SK-N-MC (cell line): ENCODE data around the gene SHKBP1.
A peak's percentile ranks its signal among the peaks of the same experiment; 100 is the strongest.

Source experiments
- DNase-seq: peaks from one replicate; pipeline ENCODE4 v3.0.0-alpha.2; 2011; ENCODE audit warnings: low read depth, low spot score
- H3K27ac ChIP-seq: fragments of 200-600 bp; sonication (generic); 2 replicates; pipeline ENCODE4 v1.5.1; 2016; ENCODE audit warnings: mixed run types
- H3K36me3 ChIP-seq: fragments of 200-600 bp; sonication (generic); 2 replicates; pipeline ENCODE4 v1.6.1; 2017; ENCODE audit warnings: antibody characterized with exemption, low read length, mixed read lengths; ENCODE audit not compliant: insufficient read depth
- H3K4me3 ChIP-seq: fragments of 200-600 bp; sonication (generic); 2 replicates; pipeline ENCODE4 v1.5.1; 2016
- H3K9ac ChIP-seq: fragments of 200-600 bp; sonication (generic); 2 replicates; pipeline ENCODE4 v1.8.0; 2017; ENCODE audit warnings: mixed run types, mixed read lengths; ENCODE audit not compliant: insufficient read length
- H3K9me3 ChIP-seq: fragments of 200-600 bp; sonication (generic); 2 replicates; pipeline ENCODE4 v1.6.1; 2017; ENCODE audit warnings: low read depth, mild to moderate bottlenecking, antibody characterized with exemption, low read length, moderate library complexity, mixed read lengths
- EZH2 ChIP-seq: fragments of 200-600 bp; sonication (generic); IDR thresholded peaks from one replicate; pipeline ENCODE4 v1.6.1; 2017; ENCODE audit warnings: antibody characterized with exemption
- FOXP2 ChIP-seq: optimal IDR thresholded peaks from 2 replicates; pipeline ENCODE3; 2011; ENCODE audit warnings: mild to moderate bottlenecking, moderate library complexity; ENCODE audit not compliant: insufficient read depth; ENCODE audit errors: extremely low read length, control extremely low read depth
- POLR2AphosphoS5 ChIP-seq: IDR thresholded peaks from 2 replicates; pipeline ENCODE4 v1.6.1; 2012; ENCODE audit warnings: mild to moderate bottlenecking, low read depth, low read length, borderline replicate concordance

The SHKBP1 gene

DNA sequence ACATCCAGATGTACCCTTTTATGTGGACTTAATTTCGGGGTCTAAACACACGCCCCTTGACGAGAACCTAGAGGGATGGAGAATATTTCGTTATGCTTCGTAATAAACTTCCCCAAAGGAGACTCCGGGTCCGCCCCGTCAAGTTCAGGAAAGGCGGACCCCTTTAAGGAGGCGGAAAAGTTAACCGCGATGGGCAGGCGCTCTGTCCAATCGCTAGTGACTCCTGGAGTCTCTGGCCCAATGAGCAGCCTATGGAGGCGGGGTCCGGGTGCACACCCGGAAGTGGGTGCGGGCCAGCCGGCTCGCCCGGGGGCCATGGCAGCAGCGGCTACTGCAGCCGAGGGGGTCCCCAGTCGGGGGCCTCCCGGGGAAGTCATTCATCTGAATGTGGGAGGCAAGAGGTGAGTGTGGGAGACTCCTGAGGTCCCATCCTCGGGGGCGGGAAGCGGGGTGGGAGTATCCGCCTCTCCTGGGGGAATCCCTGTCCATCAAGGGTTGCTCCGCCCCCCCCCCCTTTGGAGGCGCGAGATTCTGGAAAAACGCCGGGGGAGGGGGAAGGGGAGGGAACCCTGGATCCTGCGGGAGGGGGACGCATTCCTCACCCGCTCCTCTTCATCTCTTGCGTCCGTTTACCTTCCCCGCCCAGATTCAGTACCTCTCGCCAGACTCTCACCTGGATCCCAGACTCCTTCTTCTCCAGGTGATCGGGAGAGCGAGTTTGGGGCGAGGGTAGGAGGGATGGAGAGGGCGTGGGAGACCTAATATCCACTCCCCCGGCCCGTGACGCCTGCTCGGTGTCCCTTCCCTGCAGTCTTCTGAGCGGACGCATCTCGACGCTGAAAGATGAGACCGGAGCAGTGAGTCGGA lies at the start of gene SHKBP1:
SHKBP1 (plus strand) TSS at position 289 of the 867 bp plus-strand sequence; CDS start at position 316, 27 bp downstream.
- Histone ChIP-seq H3K4me3 (peak within 1 kb of the TSS; percentile 88), H3K36me3 (peaks cover 11% of the 10 kb centered on the region; the same call in 1 of the 2 replicates), H3K9ac (peak within 1 kb of the TSS; percentile 80), H3K9me3 (no peaks in the 10 kb centered on the region), H3K27ac (peak within 1 kb of the TSS; percentile 45)
- TF ChIP-seq FOXP2 (no peak), POLR2AphosphoS5 (peak; percentile 20; the same call in 1 of the 2 replicates)
- peak; percentile 66 for DNase-seq

DNA sequence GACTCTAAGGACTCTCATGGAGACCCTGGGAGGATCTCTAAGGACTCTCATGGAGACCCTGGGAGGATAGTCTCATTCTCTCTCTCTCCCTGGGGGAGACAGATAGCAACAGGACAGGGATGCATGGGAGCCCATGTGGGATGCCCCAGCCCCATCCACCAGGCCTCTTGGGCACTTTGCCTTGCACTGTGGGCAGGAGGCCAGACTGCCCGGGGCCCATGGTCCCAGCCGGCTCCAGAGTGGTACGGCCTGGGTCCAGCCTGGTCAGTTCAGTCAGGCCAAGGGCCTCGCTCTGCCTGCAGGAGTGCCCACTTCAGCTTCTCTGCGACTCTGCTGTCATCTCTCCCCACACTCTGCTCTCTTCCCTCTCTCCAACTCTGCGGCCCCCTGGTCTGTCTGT lies 48.6 kb upstream of the SHKBP1 start:
- no peaks in the 10 kb centered on the region for H3K9me3 ChIP-seq
- H3K36me3 ChIP-seq = no peaks in the 10 kb centered on the region
- no peak overlapping the region for H3K4me3 ChIP-seq
- DNase-seq = no peak
- H3K9ac ChIP-seq = no peak overlapping the region
- H3K27ac ChIP-seq = no peak overlapping the region
- no peak for TF ChIP-seq FOXP2
- TF ChIP-seq POLR2AphosphoS5 = no peak
- TF ChIP-seq EZH2 = no peak

DNA sequence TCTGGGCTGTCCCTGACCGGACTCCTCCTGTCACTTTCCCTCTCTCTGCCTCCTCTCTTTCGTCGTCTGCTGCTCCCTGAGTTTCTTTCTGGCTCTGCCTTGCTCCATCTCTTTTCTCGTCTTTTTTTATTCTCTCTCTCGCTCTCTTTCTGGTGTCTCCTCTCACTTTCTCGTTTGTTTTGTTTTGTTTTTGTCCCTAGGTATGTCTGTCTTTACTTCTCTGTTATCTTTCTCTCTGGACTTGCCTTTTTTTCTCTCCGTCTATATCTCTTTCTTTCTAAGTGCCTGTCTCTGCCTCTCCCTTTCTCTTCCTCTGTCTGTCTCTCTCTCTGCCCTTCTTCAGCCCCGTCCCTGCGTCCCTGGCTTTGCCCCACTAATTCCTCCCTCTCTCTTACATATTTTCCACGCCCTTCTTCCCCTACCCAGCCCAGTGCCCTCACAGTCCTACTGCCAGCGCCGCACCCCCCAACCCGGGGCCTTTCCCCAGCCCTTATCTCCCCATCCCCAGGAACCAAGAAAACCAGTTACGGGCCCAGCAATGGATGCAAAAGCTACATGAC lies 48.1 kb upstream of the SHKBP1 start:
- Histone ChIP-seq H3K27ac (no peak overlapping the region), H3K36me3 (no peaks in the 10 kb centered on the region), H3K4me3 (no peak overlapping the region), H3K9me3 (no peaks in the 10 kb centered on the region), H3K9ac (no peak overlapping the region)
- TF ChIP-seq EZH2 (no peak), POLR2AphosphoS5 (no peak), FOXP2 (no peak)
- DNase-seq = no peak

DNA sequence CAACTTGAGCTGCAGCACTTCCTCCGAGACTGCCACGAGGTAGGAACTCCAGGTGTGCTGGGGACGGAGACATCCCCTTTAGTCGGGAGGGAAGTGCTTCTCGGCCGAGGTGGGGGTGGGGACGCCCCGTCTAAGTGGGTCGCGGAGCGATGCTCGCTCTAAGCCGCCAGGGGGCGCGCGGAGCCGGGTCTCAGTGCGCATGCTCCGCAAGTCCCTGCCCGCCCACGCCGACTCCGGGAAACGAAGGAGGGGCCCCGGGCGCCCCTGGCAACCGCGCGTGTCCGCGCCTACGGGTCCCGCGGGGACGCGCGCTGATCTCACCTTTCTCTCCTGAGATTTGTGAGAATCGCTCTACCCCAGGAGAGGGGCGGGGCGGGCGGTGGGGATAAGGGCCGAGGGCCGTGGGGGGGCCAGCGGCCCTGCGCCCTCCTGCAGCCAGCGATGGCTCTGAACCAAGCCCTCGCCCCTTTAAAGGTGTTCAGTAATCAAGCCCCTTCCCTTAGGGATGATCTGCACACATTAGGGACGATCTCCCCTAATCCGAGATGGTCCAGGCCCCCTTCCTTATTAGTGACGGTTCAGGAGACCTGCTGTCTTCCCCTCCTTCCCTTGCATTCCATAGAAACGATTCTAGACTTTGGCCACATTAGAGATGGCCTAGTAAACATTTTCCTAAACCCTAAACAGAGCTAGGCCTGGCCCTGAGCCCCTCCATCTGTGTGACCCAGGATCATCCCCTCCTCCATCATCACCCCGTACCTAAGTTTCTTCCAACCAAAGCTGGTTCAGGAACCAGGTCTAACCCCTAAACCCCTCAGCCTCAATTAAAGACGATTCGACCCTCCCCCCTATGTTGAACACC lies 47.3 kb upstream of the SHKBP1 start:
- TF ChIP-seq EZH2 (no peak), FOXP2 (peak; percentile 28)
- Histone ChIP-seq H3K27ac (no peak overlapping the region), H3K4me3 (peak overlapping the region; percentile 70), H3K9ac (no peak overlapping the region), H3K9me3 (no peaks in the 10 kb centered on the region), H3K36me3 (no peaks in the 10 kb centered on the region)
- DNase-seq = peak; percentile 26

DNA sequence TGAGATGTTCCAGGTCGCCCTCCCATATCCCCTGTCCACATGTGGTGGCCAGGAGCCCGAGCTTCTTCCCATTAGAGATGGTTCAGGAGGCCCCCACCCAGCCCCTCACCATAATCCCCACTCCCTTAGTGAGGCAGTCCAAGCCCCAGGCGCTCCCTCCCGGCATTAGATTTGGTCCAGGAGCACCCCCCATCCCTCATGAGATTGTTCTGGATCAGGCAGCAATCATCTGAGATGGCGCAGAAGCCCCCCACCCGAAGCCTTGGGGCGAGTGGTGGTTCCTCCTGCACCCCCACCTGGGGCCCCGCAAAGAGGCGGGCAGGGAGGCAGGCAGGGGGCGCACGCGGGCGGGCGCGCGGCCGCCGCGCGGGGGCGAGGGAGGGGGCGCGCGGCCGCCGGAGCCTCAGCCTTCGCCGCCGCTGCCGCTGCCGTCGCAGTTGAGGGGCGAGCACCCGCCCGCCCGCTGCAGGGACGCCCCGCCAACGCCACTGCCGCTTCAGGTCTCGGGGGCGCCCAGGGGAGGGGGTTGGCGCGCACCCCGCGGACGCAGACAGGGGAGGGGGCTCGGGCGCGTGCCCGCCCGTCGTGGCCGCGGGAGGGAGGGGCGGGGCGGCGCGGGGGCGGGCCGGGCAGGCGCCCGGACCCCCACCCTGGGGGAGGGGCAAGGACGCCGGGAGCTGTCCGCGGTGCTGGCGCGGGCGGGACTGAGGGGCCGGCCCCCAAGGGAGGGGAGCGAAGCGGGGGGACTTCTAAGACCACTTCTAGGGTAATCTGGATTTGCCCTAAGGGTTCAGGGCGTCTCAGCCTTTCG lies 46.4 kb upstream of the SHKBP1 start:
- H3K27ac ChIP-seq = no peak overlapping the region
- TF ChIP-seq FOXP2 (no peak), EZH2 (no peak), POLR2AphosphoS5 (no peak)
- H3K36me3 ChIP-seq = no peaks in the 10 kb centered on the region
- H3K4me3 ChIP-seq = peak overlapping the region; percentile 70
- no peak overlapping the region for H3K9ac ChIP-seq
- no peak for DNase-seq
- no peaks in the 10 kb centered on the region for H3K9me3 ChIP-seq

DNA sequence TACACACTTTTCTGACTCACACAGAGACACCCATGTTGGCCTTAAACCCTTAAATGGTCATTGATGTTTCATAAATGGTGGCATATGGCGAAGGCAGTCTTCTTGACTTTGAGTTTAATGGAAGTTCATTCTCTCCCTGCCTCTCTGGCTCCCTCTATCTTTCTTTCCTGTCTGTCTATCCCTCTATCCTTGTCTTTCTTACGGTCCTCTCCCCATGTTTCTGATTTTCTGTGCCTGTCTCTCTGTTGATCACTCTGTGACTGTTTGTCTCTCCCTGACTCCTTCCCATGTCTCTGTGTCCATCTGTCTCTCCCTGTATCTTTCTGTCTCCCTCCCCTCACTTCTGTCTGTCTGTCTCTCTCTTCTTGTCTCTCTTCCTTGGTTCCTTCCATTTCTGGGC lies 43.2 kb upstream of the SHKBP1 start:
- no peaks in the 10 kb centered on the region for H3K36me3 ChIP-seq
- no peak overlapping the region for H3K4me3 ChIP-seq
- TF ChIP-seq FOXP2 (no peak), POLR2AphosphoS5 (no peak), EZH2 (no peak)
- H3K9ac ChIP-seq = no peak overlapping the region
- DNase-seq = no peak
- no peak overlapping the region for H3K27ac ChIP-seq
- H3K9me3 ChIP-seq = no peaks in the 10 kb centered on the region

DNA sequence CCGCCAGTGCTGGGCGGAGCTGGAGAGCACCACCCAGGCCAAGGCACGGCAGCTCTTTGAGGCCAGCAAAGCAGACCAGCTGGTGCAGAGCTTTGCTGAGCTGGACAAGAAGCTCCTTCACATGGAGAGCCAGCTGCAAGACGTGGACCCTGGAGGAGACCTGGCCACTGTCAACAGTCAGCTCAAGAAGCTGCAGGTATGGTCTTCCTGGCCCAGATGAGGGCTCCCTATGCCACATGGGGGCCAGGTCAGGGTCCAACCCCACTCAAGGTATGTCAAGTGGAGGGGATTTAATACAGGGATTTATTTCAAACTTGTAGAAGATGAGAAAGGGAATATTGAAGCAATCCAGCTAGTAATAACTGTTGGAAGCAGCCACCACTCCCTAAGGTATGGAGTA lies 42.5 kb upstream of the SHKBP1 start:
- H3K36me3 ChIP-seq = no peaks in the 10 kb centered on the region
- H3K27ac ChIP-seq = no peak overlapping the region
- no peak overlapping the region for H3K4me3 ChIP-seq
- no peak overlapping the region for H3K9ac ChIP-seq
- H3K9me3 ChIP-seq = no peaks in the 10 kb centered on the region
- no peak for TF ChIP-seq EZH2
- no peak for DNase-seq

DNA sequence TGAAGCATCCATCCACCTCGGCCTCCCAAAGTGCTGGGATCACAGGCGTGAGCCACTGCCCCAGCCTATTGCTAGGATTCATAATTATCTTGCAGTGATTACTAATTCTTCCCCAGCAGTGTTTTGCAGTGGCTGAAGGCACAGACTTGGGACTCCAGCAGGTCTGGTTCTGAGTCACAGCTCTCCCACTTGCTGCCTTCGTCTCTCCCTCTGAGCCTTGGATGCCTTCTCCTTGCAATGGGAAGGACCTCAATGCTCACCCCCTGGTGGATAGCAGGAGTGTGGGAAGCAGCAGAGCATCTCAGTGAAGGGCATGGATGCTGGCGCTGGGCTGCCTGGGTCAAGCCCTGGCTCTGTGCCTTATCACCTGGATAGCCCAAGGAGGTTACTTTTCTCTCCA lies 37.6 kb upstream of the SHKBP1 start:
- no peak overlapping the region for H3K27ac ChIP-seq

More for the DNA sequence above, 37.6 kb upstream of the SHKBP1 start:
- no peak for TF ChIP-seq POLR2AphosphoS5
- no peak for TF ChIP-seq FOXP2
- no peak for TF ChIP-seq EZH2
- Histone ChIP-seq H3K36me3 (no peaks in the 10 kb centered on the region), H3K9ac (no peak overlapping the region), H3K9me3 (no peaks in the 10 kb centered on the region), H3K4me3 (no peak overlapping the region)
- no peak for DNase-seq
